Measurements from ENCODE around the gene RPN2.

GRCh38 chr20:37230200-37230599 is 51.1 kb downstream of the RPN2 start:
- no peak for TF ChIP-seq CTCF (IDR thresholded peaks at IDR 0.05)
- no peak for TF ChIP-seq EZH2 (IDR thresholded peaks at IDR 0.05; ENCODE audit: borderline replicate concordance, insufficient read depth, low read depth, low read length, poor library complexity, severe bottlenecking)

All from B cell (primary cell).